GM19397 (cell line): ENCODE results near the gene CLDN11.

Source experiments
- ATAC-seq: cut with Tn5 transposase; IDR thresholded peaks from one replicate; pipeline ENCODE4 v1.9.1; 2021; ENCODE audit warnings: mild to moderate bottlenecking, moderate library complexity; ENCODE audit not compliant: unreplicated experiment

The CLDN11 gene

DNA sequence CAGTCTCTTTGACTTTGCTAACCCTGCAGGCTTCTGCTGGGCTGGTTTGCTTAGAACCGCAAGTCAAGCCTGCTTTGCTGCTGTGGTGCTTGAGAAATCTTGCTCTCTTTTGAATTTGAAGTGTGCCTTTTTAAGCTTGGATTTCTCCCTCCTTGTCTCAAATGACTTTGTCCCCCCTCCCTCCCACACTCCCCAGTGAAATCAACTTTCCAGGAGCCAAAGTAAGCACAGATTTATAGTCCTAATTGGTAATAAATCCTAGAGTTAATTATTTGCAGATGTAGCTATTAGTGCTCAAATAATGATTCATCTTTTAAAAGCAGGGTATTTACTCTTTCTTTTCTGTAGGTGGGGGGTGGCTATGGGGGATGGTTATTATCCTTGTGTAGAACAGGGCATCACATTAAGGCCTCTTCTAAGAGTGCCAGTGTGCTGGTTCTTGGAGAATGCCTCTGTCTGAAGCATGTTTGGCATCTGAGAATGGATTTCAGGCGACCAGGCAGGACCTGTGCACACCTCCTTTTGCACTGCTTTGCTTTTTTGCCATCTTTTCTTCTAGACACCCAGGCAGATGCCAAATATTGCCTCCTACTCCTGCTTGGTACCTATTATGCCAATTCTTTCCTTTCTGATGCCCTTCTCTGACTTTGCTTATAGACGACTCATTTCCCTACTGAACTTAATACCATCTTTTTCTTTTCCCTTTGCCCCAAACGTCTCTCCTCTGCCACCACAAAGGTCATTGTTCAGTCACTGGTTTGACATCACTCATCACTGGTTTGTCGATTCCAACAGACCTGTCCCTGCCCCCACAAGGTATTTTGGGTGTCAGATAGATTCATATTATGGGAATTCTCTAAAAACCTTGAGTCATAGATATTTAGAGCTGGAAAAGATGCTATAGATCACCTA lies 50.7 kb downstream of the CLDN11 start:
- ATAC-seq = no peak

DNA sequence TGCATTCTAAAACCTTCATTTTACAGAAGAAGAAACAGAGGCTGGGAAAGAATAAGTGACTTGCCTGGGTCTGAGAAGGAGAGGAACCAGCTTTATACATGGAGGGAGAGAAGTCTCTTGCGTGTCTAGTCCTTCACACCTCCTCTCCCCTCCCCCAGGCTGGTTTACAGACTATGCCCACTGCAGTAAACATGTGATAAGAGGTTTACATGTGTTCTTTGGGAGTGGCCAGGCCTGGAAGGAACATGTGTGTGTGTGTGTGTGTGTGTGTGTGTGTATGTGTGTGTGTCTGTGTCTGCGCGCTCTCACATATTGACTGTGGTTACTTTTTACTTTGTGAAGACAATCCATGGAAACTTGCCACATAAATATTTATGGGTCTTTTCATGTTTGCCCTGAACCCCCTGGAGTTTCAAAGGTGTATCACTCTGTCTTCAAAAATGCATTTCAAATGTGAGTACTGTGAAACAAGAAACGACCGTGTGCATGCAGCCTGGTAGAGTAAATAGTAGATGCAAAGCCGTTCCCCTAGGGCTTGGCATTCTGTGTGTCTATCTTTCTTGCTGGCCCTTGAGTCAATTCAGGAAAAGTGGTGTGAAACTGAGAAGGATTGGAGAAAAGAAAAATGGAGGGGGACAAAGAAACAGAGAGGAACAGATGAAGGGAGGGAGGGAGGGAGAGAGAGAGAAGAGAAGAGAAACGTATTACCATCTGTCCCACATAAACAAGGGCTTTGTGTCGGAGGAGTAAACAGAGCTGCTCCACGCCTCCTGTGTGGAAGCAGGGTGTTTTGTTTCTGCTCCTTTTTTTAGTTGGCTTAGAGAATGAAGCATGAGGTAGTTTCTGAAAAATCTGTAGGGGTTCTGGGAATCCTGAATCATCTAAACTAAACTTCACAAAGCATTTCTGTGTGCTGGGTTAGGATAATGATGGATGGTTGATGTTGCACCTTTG lies 51.7 kb downstream of the CLDN11 start:
- no peak for ATAC-seq

DNA sequence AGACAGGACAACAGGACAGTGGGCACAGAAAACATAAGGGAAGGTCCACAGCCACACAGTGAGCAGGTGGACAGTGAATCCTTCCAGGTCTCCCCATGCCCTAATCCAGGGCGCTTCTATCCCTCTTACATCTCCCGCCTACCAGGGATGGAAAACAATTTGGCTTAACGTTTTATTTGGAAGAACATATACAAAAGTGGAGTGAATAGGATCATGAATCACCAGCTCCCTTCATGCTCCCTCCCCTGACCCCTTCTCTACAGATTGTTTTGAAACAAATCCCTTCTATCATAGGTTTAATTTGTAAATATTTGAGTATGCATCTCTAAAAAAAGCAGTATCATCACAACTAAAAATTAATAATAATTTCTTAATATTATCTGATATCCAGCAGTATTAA lies 52.5 kb downstream of the CLDN11 start:
- ATAC-seq = no peak

DNA sequence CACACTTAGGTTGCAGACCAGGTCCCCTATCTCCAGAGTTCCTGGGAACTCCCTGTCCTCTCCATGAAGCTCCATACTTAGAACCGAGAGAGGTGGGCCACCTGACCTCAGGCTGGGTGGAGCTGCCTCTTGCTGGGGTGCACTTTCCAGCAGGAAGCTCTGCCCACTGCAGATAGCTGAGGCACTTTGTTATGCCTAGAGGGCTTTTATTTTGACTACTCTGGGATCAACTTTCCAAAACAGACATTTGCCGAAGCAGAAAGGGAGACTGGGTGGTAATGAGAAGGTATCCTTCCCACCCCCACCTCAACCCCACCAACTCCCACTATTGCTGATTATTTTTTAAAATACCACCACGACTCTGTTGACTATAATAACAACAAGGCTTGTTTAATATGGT lies 54.7 kb downstream of the CLDN11 start:
- no peak for ATAC-seq

DNA sequence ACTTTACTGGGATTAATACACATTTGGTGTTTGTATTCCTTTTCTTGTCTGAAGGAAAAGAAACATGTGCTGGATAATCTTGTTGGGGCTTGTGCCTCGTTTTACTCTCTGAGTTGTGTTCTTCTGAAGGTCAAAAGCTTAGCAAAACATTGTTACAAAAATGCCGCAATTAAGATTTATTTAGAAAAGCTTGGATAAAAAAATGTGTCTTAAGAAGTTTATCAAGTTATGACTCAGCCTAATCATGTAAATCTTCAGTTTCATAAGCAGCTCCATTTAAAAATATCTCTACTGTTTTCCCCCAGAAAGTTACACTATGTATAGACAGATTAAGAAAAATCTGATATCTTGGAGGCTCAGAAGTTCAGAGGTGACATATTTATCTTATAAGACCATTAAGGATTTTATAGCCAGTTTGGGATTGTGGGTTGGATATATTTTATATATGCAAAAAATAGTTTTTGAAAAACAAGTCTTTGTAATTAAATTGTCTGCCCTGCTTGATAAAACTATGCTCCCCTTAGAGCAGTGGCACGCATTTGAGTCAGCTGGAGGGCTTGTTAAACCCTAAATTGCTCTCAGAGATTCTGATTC lies 56.5 kb downstream of the CLDN11 start:
- no peak for ATAC-seq

DNA sequence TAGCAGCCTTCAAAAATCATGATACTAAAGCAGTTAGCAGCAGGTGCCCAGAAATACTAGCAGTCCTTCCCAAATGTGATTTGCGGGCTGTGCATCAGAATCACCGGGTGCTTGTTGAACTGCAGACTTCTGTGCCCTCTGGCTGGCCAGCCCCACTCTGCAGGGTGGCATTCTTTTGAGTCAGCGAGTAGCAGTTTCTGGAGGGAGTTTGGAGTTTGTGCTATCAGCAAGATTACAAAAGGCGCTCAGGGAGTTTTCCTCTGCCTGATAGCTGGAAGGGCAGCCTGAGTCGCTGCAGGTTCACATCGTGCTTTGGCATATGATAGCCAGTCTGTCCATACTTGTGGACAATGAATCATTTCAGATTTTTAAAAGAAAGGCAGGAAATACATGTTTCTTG lies 57.6 kb downstream of the CLDN11 start:
- no peak for ATAC-seq

DNA sequence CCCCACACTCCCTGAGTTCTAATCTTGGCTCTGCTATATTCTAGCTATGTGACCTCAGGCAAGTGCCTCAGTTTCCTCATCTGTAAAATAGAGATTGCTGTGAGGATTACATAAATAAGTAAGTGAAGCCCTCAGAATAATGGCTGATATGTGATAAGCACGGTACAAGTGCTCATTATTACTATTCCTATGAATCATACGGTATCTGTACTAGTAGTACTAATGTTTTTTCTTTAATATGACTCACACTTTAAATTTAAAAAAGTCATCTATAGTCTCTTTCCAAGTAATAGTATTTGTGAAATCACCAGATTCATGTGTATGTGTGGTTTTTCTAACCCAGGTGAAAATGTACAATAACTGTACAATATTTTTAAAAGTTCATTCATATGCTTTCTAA lies 58.7 kb downstream of the CLDN11 start:
- no peak for ATAC-seq

DNA sequence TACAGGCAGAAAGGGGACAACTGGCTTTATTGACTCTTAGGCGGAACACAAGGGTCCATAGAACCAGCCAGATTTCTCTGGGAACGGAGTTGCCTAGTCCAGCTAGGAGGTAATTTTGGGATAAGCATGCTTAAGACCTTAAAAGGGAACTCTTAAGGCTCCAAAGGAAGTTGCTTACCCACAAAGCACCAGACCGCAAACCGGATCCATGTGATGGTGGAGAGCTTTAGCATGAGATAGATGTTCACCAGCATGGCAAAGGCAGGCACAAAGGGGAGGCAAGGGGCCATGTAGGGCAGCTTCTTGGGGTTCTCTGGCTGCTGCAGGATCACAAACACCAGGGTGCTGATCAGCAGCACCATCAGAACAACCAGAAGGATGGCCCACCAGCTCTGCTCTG lies 61.4 kb downstream of the CLDN11 start:
- no peak for ATAC-seq

DNA sequence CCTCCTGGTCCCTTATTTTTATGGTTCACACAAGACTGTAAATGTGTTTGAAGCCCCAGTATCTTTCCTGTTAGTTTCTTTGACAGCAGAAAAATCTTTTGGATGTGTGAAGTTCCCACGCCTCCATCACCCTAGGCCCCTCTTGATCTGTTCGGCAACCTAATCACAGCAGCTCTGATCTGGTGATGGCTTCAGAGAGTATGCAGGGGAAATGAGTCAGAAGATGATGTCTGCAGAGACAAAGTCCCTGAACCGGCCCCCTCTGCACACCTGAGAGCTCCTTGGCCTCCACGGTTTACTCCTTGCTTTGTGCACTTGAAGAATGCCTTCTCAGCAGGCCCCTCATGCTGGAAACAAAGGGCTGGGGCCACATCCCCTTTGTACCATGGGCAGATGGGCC lies 63.5 kb downstream of the CLDN11 start:
- no peak for ATAC-seq

DNA sequence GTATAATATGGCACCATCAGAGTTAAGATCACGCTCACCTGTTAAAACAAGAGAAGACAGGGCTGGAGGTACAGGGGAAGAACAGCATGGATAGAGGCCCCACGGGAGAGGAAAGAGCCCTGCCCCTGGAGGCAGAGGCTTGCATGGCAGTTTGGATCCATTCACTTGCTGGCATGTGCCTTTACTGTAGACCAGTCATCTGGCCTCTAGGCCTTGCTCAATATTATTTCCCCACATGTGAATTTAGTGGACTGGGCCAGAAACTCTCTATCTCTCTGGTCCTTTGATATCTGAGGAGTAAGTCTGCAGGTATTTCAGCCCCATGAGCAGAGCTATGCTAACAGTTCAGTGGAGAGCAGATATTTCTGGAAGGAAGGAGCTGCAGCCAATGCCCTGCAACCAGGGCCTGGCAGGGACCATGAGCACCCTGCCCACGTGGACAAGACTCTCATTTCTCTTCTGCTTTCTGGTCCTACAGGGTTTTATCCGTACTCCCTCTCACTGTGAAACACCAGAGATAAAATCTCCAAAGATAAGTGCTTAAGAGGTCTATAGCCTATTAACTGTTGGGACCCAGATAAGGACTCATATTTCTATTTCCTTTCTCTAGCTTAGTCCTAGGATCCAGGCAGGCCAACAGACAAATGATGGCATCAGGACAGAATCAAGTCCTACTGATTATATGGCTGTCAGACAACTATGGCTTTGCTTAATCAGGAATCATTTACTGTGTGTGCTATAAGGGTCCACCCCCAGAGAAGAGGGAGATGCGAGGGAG lies 65.0 kb downstream of the CLDN11 start:
- ATAC-seq = no peak
